Measurements from ENCODE around the gene EHD1. TPM values are rescaled to one million over a fixed set of nuclear protein-coding genes. Genes with fewer than 3 reads are reported as not detected.
"Not testable (repeated sequence)": the region's sequence is repeated elsewhere in the genome, so short reads cannot be mapped to it uniquely, and the experiment has no call there.

Gene EHD1
- polyA plus RNA-seq, 1 experiment, result 56.1 TPM

DNA sequence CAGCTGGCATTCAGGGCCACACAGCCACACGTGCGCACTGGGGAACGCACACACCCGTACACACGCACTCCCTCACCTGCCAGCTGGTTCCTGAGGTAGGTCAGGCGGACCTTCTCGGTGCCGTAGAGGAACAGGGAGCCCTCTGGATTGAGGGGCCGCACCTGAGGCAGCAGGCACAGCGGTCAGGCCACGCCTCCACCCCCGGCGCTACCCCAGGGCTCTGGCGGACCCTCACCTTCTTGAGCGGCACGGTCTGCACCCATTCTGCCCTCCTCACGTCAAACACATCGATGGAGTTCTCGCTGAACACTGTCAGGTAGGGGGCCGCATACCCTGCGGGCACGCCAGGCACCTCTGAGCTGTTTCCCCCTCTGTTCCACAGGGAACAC lies 51.0 kb downstream of the EHD1 start:
- no peak for DNase-seq (ENCODE audit: low read depth, low spot score)
- no peak overlapping the region for H3K27ac ChIP-seq (ENCODE audit: low read depth, low read length)
- ChIA-PET CTCF (no interaction called here), POLR2A (interaction anchor here (0.6 kb wide), 2 partner anchors 69 to 198 kb away, joined by 3 to 7 read pairs; no protein-coding TSS in a partner anchor)
- H3K9me3 ChIP-seq (ENCODE audit: control insufficient read depth, insufficient read depth, low read length), result peaks cover 8% of the 10 kb centered on the region; the same call in 1 of the 2 replicates
- peaks cover 8% of the 10 kb centered on the region for H3K27me3 ChIP-seq (ENCODE audit: control insufficient read depth, insufficient read depth, low read length)
- TF ChIP-seq, protein P1, sequence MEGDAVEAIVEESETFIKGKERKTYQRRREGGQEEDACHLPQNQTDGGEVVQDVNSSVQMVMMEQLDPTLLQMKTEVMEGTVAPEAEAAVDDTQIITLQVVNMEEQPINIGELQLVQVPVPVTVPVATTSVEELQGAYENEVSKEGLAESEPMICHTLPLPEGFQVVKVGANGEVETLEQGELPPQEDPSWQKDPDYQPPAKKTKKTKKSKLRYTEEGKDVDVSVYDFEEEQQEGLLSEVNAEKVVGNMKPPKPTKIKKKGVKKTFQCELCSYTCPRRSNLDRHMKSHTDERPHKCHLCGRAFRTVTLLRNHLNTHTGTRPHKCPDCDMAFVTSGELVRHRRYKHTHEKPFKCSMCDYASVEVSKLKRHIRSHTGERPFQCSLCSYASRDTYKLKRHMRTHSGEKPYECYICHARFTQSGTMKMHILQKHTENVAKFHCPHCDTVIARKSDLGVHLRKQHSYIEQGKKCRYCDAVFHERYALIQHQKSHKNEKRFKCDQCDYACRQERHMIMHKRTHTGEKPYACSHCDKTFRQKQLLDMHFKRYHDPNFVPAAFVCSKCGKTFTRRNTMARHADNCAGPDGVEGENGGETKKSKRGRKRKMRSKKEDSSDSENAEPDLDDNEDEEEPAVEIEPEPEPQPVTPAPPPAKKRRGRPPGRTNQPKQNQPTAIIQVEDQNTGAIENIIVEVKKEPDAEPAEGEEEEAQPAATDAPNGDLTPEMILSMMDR (IDR thresholded peaks at IDR 0.05; ENCODE audit: low read depth, low read length), result no peak
- H3K4me3 ChIP-seq (ENCODE audit: low read depth, low read length), result no peak overlapping the region

DNA sequence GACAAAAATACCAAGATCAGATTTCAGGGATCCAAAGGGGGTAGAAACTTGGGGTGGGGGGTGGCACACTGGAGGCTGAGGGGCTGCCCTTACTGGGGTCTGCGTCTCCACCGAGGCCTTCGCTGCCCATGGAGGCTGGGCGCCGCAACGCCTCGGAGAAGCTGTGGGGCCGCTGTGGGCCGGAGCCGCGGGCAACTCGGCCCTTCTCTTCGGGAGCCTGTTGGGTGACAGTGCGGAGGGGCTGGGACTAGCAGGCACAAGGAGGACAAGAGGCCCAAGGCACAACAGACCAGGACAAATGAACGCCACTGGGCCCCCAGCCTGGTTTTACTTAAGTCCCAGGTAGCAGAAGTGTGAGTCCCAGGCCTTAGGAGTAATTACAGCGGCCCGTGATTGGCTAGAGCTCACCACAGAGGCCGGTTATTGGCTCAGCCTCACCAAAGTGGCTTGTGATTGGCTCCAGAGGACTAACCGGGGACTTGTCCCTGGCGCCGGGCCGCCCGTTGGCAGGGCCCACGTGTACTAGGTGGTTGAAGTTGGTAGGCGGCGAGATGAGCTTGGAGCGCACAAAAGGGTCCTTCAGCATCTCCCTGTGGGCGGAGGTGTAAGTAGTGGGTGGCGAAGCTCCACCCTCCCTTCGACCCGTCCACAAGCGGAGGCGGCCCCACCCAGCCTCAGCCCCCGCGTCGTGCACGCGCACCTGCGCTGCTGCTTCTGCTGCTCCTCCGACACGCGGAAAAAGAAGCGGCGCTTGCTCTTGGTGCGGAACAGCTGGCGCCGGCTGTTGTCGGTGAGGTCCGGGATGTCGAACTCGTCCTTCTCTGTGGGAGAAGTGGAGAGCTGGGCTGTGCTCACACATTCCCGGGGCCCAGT lies 51.6 kb downstream of the EHD1 start:
- TF ChIP-seq, protein P1 (IDR thresholded peaks at IDR 0.05; ENCODE audit: low read depth, low read length), result no peak
- peaks cover 8% of the 10 kb centered on the region; the same call in 1 of the 2 replicates for H3K9me3 ChIP-seq (ENCODE audit: control insufficient read depth, insufficient read depth, low read length)
- no peak overlapping the region for H3K27ac ChIP-seq (ENCODE audit: low read depth, low read length)
- CTCF ChIA-PET, result no interaction called here
- POLR2A ChIA-PET, result interaction anchor here (0.6 kb wide), 1 partner anchor 70 kb away, joined by 3 read pairs; no protein-coding TSS in a partner anchor
- peaks cover 8% of the 10 kb centered on the region for H3K27me3 ChIP-seq (ENCODE audit: control insufficient read depth, insufficient read depth, low read length)
- H3K4me3 ChIP-seq (ENCODE audit: low read depth, low read length), result no peak overlapping the region
- DNase-seq (ENCODE audit: low read depth, low spot score), result no peak

DNA sequence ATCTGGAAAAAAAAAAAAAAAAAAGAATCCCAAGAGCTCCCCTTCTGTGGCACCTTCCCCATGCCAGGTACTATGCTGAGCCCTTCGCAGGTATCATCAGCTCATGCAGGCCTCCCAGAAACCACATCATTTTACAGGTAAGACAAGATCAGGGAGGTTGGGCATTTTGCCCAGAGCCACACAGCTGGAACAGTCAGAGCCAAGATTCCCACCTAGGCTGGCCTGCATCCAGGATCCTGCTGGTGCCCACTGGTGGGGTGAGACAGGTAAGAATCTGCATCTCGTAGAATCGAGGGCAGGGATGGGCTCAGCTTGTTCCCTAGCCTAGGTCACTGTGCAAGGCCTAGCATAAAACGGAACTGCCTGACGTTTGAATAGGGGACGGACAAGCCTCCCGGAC lies 52.4 kb downstream of the EHD1 start:
- no peak for DNase-seq (ENCODE audit: low read depth, low spot score)
- no peak overlapping the region for H3K4me3 ChIP-seq (ENCODE audit: low read depth, low read length)
- peaks cover 8% of the 10 kb centered on the region for H3K27me3 ChIP-seq (ENCODE audit: control insufficient read depth, insufficient read depth, low read length)
- CTCF ChIA-PET, result interaction anchor here (0.5 kb wide), 1 partner anchor 52 kb away, joined by 5 read pairs; the partner anchor contains the start of gene EHD1
- peaks cover 8% of the 10 kb centered on the region; the same call in 1 of the 2 replicates for H3K9me3 ChIP-seq (ENCODE audit: control insufficient read depth, insufficient read depth, low read length)
- POLR2A ChIA-PET, result no interaction called here
- TF ChIP-seq, protein P1 (IDR thresholded peaks at IDR 0.05; ENCODE audit: low read depth, low read length), result no peak
- no peak overlapping the region for H3K27ac ChIP-seq (ENCODE audit: low read depth, low read length)

DNA sequence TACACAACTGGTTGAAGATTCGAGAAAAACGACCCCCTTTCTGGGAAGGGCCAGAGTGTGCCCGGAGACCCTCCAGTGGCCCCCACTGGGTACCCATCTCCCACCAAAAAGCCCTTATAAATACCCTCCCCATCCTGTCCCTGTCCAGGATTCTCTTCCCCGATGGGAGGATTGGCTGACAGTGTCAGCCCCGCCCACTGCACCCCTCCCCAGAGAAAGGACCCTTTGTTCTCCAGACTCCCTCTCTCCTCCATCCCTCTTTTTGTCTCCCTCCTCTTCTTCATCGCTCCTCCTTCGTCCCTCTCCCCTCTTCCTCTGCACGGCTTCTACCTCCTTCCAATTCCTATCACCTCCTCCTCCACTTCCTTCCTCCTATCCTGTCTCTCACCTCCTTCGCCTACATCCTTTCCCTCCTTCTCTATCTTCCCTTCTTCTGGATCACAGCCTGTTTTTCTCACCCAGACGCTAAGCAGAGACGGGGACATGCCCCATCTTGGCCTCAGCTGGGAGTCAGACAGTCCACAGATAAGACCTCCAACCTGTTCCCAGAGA lies 54.8 kb downstream of the EHD1 start:
- Histone ChIP-seq H3K27me3 (ENCODE audit: control insufficient read depth, insufficient read depth, low read length) (peaks cover 8% of the 10 kb centered on the region), H3K4me3 (ENCODE audit: low read depth, low read length) (no peak overlapping the region), H3K9me3 (ENCODE audit: control insufficient read depth, insufficient read depth, low read length) (peaks cover 8% of the 10 kb centered on the region; the same call in 1 of the 2 replicates), H3K27ac (ENCODE audit: low read depth, low read length) (no peak overlapping the region)
- TF ChIP-seq, protein P1 (IDR thresholded peaks at IDR 0.05; ENCODE audit: low read depth, low read length), result no peak
- ChIA-PET CTCF (interaction anchor here (1.2 kb wide), 1 partner anchor 21 kb away, joined by 4 read pairs; the partner anchor contains the start of gene CDC42BPG), POLR2A (no interaction called here)
- DNase-seq (ENCODE audit: low read depth, low spot score), result no peak

DNA sequence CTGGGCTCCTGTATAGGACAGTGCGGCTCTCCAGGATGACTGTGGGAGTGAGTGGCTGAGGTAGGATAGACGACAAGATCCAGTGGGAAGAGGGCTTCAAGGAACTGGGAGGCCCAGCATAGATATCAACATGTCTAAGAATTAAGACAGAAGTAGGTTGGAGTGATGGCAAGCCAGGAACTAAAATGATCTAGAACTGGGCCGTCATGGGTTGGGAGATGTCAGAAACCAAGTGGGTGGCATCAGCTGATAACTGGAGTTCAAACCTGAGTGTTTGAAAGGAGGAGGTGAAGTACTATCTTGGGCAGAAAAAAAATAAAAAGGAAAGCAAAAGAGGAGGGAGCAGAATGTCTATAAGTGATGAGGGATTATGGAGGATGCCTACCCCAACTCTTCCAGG lies 60.9 kb downstream of the EHD1 start:
- DNase-seq (ENCODE audit: low read depth, low spot score), result no peak
- H3K4me3 ChIP-seq (ENCODE audit: low read depth, low read length), result no peak overlapping the region
- CTCF ChIA-PET, result interaction anchor here (1.3 kb wide), 1 partner anchor 28 kb away, joined by 3 read pairs; no protein-coding TSS in a partner anchor
- POLR2A ChIA-PET, result no interaction called here
- no peaks in the 10 kb centered on the region for H3K9me3 ChIP-seq (ENCODE audit: control insufficient read depth, insufficient read depth, low read length)
- peaks cover 5% of the 10 kb centered on the region for H3K27me3 ChIP-seq (ENCODE audit: control insufficient read depth, insufficient read depth, low read length)
- TF ChIP-seq, protein P1 (IDR thresholded peaks at IDR 0.05; ENCODE audit: low read depth, low read length), result no peak
- no peak overlapping the region for H3K27ac ChIP-seq (ENCODE audit: low read depth, low read length)

DNA sequence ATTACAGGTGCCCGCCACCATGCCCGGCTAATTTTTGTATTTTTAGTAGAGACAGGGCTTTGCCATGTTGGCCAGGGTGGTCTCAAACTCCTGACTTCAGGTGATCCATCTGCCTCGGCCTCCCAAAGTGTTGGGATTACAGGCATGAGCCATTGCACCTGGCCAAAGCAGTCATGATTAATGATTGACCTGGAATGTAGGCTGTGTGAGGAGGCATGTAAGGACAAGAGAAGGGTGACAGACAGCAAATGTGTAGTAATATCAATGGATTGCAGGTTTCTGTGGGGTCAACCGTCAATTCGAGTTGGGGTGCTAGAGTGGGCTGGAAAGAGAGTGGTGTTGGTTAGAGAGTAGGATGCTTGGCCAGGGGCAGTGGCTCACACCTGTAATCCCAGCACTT lies 63.0 kb downstream of the EHD1 start:
- H3K9me3 ChIP-seq (ENCODE audit: control insufficient read depth, insufficient read depth, low read length); H3K27me3 ChIP-seq (ENCODE audit: control insufficient read depth, insufficient read depth, low read length); H3K4me3 ChIP-seq (ENCODE audit: low read depth, low read length); DNase-seq (ENCODE audit: low read depth, low spot score); CTCF ChIA-PET; POLR2A ChIA-PET; H3K27ac ChIP-seq (ENCODE audit: low read depth, low read length): not testable (repeated sequence)

All from AG04450 (cell line).